NT2/D1 (cell line): ENCODE results near the gene PAGE2B.
"Not testable (repeated sequence)": the region's sequence is repeated elsewhere in the genome, so short reads cannot be mapped to it uniquely, and the experiment has no call there.

Experiments used
- DNase-seq: peaks from one replicate; pipeline ENCODE4 v3.0.0-alpha.2; 2011; ENCODE audit warnings: low read depth, low spot score
- H3K27me3 ChIP-seq: 2 replicates; pipeline ENCODE4 v1.6.0; 2011; ENCODE audit warnings: mild to moderate bottlenecking; ENCODE audit not compliant: insufficient read length, insufficient read depth
- H3K36me3 ChIP-seq: 2 replicates; pipeline ENCODE4 v1.6.1; 2011; ENCODE audit warnings: mild to moderate bottlenecking, low read length, mixed read lengths; ENCODE audit not compliant: insufficient read depth, insufficient read length
- H3K4me1 ChIP-seq: 2 replicates; pipeline ENCODE4 v1.5.1; 2011; ENCODE audit not compliant: insufficient read depth, insufficient read length
- H3K4me3 ChIP-seq: 2 replicates; pipeline ENCODE4 v1.5.1; 2011; ENCODE audit warnings: low read depth; ENCODE audit not compliant: insufficient read length
- H3K9ac ChIP-seq: 2 replicates; pipeline ENCODE4 v1.6.0; 2011; ENCODE audit warnings: low read depth; ENCODE audit not compliant: insufficient read length
- H3K9me3 ChIP-seq: 2 replicates; pipeline ENCODE4 v1.5.1; 2011; ENCODE audit warnings: mild to moderate bottlenecking, low read length; ENCODE audit not compliant: insufficient read depth
- SUZ12 ChIP-seq: IDR thresholded peaks from 2 replicates; pipeline ENCODE4 v1.6.1; 2011; ENCODE audit not compliant: insufficient read length, insufficient read depth; ENCODE audit errors: extremely low read depth
- YY1 ChIP-seq: IDR thresholded peaks from 2 replicates; pipeline ENCODE4 v1.6.1; 2011; ENCODE audit not compliant: insufficient read length, insufficient read depth
- ZNF274 ChIP-seq: IDR thresholded peaks from 2 replicates; pipeline ENCODE4 v1.6.1; 2011; ENCODE audit warnings: mild to moderate bottlenecking, low read depth, low read length

Gene PAGE2B

DNA sequence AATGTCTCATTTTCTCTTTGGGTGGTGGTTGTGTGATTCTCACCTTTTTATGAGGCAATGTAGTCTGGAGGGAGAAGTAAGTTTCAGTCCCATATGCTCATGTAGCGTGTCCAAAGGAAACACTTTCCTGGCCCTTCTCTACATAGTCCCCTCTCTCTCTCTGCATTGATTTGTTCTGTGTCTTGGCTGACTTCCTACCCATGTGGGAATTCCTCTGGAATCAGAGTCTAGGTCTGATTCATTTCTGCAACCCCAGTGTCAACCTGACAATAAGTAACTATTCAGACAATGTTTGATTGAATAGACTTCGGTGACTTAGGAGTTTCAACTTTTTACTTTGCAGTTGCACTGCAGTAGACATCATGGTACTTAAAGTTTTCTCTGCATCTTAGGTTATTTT, 41.4 kb upstream of the PAGE2B start:
- no peak for DNase-seq
- no peaks in the 10 kb centered on the region for H3K36me3 ChIP-seq
- H3K4me3 ChIP-seq, result no peak overlapping the region
- TF ChIP-seq SUZ12 (no peak), YY1 (no peak), ZNF274 (no peak)
- no peak overlapping the region for H3K9ac ChIP-seq
- no peaks in the 10 kb centered on the region for H3K27me3 ChIP-seq
- no peaks in the 10 kb centered on the region for H3K9me3 ChIP-seq
- H3K4me1 ChIP-seq, result no peaks in the 10 kb centered on the region

DNA sequence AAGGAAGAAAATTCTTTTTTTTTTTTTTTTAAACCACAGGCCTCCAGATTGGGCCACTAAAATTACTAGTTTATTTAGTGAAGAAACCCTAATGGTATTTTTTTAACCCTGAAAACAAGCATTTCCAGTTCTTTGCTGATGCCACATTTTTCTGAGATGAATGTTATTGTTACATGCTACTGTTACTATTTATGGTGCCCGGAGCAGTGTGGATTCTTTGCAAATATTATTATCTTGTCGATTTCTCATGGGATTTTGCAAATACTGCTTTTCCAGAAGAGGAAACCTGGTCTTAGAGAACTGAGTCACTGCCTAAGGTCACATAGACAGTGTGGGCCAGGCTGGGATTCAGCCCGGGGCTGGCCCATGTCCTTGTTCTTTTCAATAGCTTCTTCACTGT, 35.4 kb upstream of the PAGE2B start:
- TF ChIP-seq YY1 (no peak), SUZ12 (no peak), ZNF274 (no peak)
- H3K36me3 ChIP-seq, result no peaks in the 10 kb centered on the region
- no peaks in the 10 kb centered on the region for H3K4me1 ChIP-seq
- H3K27me3 ChIP-seq, result no peaks in the 10 kb centered on the region
- no peaks in the 10 kb centered on the region for H3K9me3 ChIP-seq
- no peak overlapping the region for H3K9ac ChIP-seq
- H3K4me3 ChIP-seq, result no peak overlapping the region
- DNase-seq, result no peak

DNA sequence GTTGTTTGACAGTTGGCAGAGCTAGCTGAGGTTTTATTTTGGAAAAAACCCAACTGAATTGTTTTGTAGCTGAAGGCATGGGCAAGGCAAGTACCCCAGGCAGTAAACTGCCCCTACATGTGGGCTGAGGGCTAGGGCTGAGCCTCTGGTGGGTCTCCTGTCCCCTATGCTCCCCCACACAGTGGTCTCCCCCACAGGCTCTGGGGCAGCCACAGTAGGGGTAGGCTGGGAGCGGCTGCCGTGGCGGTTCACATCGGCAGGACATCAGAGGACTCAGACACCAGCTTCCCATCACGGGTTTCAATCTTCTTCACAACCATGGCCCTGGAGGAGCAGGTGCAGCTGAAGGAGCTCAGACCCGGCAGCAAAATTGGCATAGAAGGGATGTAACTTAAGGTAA, 33.3 kb upstream of the PAGE2B start:
- DNase-seq, result no peak
- no peaks in the 10 kb centered on the region for H3K9me3 ChIP-seq
- no peaks in the 10 kb centered on the region for H3K27me3 ChIP-seq
- no peak overlapping the region for H3K4me3 ChIP-seq
- H3K36me3 ChIP-seq, result no peaks in the 10 kb centered on the region
- TF ChIP-seq ZNF274 (no peak), SUZ12 (no peak), YY1 (no peak)
- no peaks in the 10 kb centered on the region for H3K4me1 ChIP-seq
- H3K9ac ChIP-seq, result no peak overlapping the region

DNA sequence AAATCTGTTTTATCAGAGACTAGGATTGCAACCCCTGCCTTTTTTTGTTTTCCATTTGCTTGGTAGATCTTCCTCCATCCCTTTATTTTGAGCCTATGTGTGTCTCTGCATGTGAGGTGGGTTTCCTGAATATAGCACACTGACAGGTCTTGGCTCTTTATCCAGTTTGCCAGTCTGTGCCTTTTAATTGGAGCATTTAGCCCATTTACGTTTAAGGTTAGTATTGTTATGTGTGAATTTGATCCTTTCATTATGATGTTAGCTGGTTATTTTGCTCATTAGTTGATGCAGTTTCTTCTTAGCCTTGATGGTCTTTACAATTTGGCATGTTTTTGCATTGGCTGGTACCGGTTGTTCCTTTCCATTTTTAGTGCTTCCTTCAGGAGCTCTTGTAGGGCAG, 24.2 kb upstream of the PAGE2B start:
- DNase-seq, H3K4me1 ChIP-seq: not testable (repeated sequence)

DNA sequence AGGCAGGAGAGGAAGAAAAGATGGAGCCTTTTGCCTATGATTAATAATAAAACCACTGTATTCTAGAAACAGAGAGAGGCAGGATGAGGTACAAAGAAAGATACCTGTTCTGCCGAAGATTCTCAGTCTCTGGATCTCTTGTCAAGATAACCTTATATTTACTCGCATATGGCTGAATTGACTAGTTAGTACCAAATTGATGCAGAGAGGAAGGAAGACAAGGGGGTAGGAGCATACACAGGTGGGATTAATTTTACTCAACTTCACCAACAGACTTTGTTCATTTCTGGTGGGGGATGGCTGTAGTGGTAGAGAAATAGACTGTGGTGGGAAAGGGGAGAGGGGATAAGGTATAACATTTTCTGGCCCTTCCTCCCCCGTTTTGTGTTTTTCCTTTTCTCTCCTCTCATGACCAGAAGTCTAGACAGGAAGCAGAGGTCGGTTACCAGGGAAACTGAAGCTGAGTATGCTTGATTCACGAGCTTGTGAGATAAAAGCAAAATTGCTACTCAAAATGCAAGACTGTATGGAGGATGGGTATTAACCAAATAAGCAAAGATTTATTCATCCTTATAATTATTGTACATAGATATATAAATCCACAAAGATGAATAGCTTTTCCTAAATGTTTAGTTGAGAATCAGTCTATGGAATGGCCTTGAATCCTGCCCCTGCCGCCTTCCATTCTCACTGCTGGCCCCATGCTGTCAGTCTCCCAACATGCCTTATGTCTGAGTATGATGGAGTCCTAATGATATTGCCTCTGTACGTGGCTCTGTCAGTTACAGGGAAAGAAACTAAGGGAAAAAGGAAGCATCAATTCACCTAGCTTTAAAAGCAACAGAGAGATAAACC, 17.8 kb upstream of the PAGE2B start:
- Histone ChIP-seq H3K36me3 (no peaks in the 10 kb centered on the region), H3K27me3 (no peaks in the 10 kb centered on the region)

More for the DNA sequence above, 24.2 kb upstream of the PAGE2B start:
- not testable (repeated sequence) for H3K4me3 ChIP-seq, H3K9ac ChIP-seq, H3K27me3 ChIP-seq, H3K36me3 ChIP-seq
- H3K9me3 ChIP-seq, result peaks cover 10% of the 10 kb centered on the region; the same call in 1 of the 2 replicates

GRCh38 chrX:55057675-55058249, 17.1 kb upstream of the PAGE2B start:
- DNase-seq, result peak; percentile 1
- H3K9ac ChIP-seq, result no peak overlapping the region
- TF ChIP-seq ZNF274 (no peak), SUZ12 (no peak), YY1 (no peak)

More for the DNA sequence above, 17.8 kb upstream of the PAGE2B start:
- no peak overlapping the region for H3K4me3 ChIP-seq
- H3K4me1 ChIP-seq, result no peaks in the 10 kb centered on the region
- TF ChIP-seq SUZ12 (no peak), YY1 (no peak), ZNF274 (no peak)
- DNase-seq, result no peak
- no peak overlapping the region for H3K9ac ChIP-seq
- peaks cover 10% of the 10 kb centered on the region; the same call in 1 of the 2 replicates for H3K9me3 ChIP-seq

GRCh38 chrX:55067180-55067579, 7.7 kb upstream of the PAGE2B start:
- H3K27me3 ChIP-seq, result not testable (repeated sequence)

More at GRCh38 chrX:55057675-55058249, 17.1 kb upstream of the PAGE2B start:
- 0 out of 2 replicates have a peak, but pooled peaks cover 3% of the 10 kb centered on the region for H3K9me3 ChIP-seq
- H3K36me3 ChIP-seq, result no peaks in the 10 kb centered on the region
- no peaks in the 10 kb centered on the region for H3K27me3 ChIP-seq
- no peak overlapping the region for H3K4me3 ChIP-seq
- H3K4me1 ChIP-seq, result no peaks in the 10 kb centered on the region

More at GRCh38 chrX:55067180-55067579, 7.7 kb upstream of the PAGE2B start:
- H3K9ac ChIP-seq, H3K36me3 ChIP-seq, H3K4me3 ChIP-seq, DNase-seq, H3K4me1 ChIP-seq, H3K9me3 ChIP-seq: not testable (repeated sequence)
